ENCODE data around the gene MAGEA4.
A peak's percentile ranks its signal among the peaks of the same experiment; 100 is the strongest.

MAGEA4 gene

GRCh38 chrX:151954730-151955129 is 42.0 kb downstream of the MAGEA4 start:
- TF ChIP-seq CTCF (IDR thresholded peaks at IDR 0.05; ENCODE audit: low read depth, low read length): no peak
- in situ Hi-C loops (cut with HindIII; ENCODE audit: low sequenced_read_pairs): no loop called here

GRCh38 chrX:151958101-151958500 is 45.4 kb downstream of the MAGEA4 start:
- in situ Hi-C loops (cut with HindIII; ENCODE audit: low sequenced_read_pairs): no loop called here
- TF ChIP-seq CTCF (IDR thresholded peaks at IDR 0.05; ENCODE audit: low read depth, low read length): no peak
- DNase-seq (ENCODE audit: low read depth, low spot score): no peak
- no peak overlapping the region for H3K4me3 ChIP-seq (ENCODE audit: low read depth, low read length)

More at GRCh38 chrX:151954730-151955129, 42.0 kb downstream of the MAGEA4 start:
- H3K4me3 ChIP-seq (ENCODE audit: low read depth, low read length): no peak overlapping the region
- no peak for DNase-seq (ENCODE audit: low read depth, low spot score)

DNA sequence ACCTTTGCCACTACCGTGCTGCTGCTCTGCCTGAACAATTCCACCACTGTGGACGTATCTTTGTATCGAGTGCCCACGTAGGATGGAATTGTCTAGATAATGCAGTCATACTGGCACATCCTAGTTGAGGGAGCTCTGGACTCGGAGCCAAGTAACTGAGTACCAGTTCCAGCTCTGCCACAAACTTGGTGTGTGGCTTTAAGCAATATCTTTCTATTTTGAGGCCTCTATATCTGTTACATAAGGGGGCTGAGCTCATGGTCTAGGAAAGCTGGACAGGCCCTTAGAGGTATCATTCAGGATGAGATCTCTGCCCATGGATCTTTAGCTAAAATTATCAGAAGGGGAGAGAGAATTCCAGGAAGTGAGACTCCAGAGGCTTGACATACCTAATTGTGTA is 49.3 kb downstream of the MAGEA4 start:
- in situ Hi-C loops (cut with HindIII; ENCODE audit: low sequenced_read_pairs): no loop called here
- DNase-seq (ENCODE audit: low read depth, low spot score): no peak
- TF ChIP-seq CTCF (IDR thresholded peaks at IDR 0.05; ENCODE audit: low read depth, low read length): no peak
- no peak overlapping the region for H3K4me3 ChIP-seq (ENCODE audit: low read depth, low read length)

- in situ Hi-C loops (cut with HindIII; ENCODE audit: low sequenced_read_pairs): no loop called here
- no peak overlapping the region for H3K4me3 ChIP-seq (ENCODE audit: low read depth, low read length)
- no peak for TF ChIP-seq CTCF (IDR thresholded peaks at IDR 0.05; ENCODE audit: low read depth, low read length)
- DNase-seq (ENCODE audit: low read depth, low spot score): no peak
These were observed 53.5 kb downstream of the MAGEA4 start for GRCh38 chrX:151966236-151966635.

DNA sequence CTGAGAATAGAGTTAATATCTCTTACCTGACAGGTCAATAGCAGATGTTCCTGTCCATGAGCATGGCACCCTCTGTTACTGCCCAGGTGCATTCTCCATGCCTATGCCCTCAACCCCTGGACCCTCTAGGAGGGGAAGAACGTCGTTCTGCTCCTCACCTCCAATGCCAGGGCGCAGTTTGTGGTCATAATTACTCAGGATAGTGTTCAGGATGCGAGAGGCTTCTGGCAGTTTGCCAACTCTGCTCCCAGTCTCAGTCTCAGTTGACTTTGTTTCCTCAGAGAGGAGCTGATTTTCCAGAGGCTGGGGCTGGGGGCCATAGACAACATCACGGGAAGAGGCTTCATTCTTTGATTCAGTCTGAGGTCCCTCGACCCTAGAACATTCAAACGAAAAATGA is 57.3 kb downstream of the MAGEA4 start:
- H3K4me3 ChIP-seq (ENCODE audit: low read depth, low read length): no peak overlapping the region
- no peak for DNase-seq (ENCODE audit: low read depth, low spot score)
- no peak for TF ChIP-seq CTCF (IDR thresholded peaks at IDR 0.05; ENCODE audit: low read depth, low read length)
- in situ Hi-C loops (cut with HindIII; ENCODE audit: low sequenced_read_pairs): no loop called here

GRCh38 chrX:151970661-151971060 is 58.0 kb downstream of the MAGEA4 start:
- peak; percentile 91 for DNase-seq (ENCODE audit: low read depth, low spot score)
- TF ChIP-seq CTCF (IDR thresholded peaks at IDR 0.05; ENCODE audit: low read depth, low read length): no peak
- H3K4me3 ChIP-seq (ENCODE audit: low read depth, low read length): no peak overlapping the region
- in situ Hi-C loops (cut with HindIII; ENCODE audit: low sequenced_read_pairs): no loop called here
